CD4-positive, alpha-beta T cell (primary cell): ENCODE measurements around the gene AGPS. TPM values are rescaled to one million over a fixed set of nuclear protein-coding genes. Genes with fewer than 3 reads are reported as not detected.

Source experiments
- ATAC-seq: fragments of 200-7000 bp; cut with Tn5 transposase; one replicate; pipeline ENCODE4 v1.10.0; 2022; ENCODE audit warnings: mild to moderate bottlenecking; ENCODE audit not compliant: poor library complexity
- CTCF ChIA-PET: fragments of 350-600 bp; sonication (Branson Sonifier 250); formaldehyde crosslinking; loops from one replicate; lab custom pipeline; 2021; ENCODE audit warnings: antibody characterized with exemption, inconsistent platforms; lab: Charles Lee
- POLR2A ChIA-PET: fragments of 350-600 bp; sonication (Branson Sonifier 250); formaldehyde crosslinking; loops from one replicate; lab custom pipeline; 2021; ENCODE audit warnings: antibody characterized with exemption, inconsistent platforms; lab: Charles Lee
- DNase-seq, 14 experiments: peaks; one replicate each; pipeline ENCODE4 v3.0.0-alpha.2; 2013 to 2020; ENCODE audit warnings: mixed read lengths in 2 of 14
- H3K27ac ChIP-seq, 2 donors: one replicate each; pipeline versions ENCODE4 v1.5.1 to v1.7.0; 2013; ENCODE audit warnings: low read length in 2 of 2, low read depth in 1 of 2, mild to moderate bottlenecking in 1 of 2
- H3K27me3 ChIP-seq, 2 experiments: 1 replicate in 1 of 2; 2 replicates in 1 of 2; pipeline versions ENCODE4 v1.6.1 to v1.7.0; 2013; ENCODE audit warnings: low read length in 2 of 2, control low read depth in 1 of 2, mild to moderate bottlenecking in 1 of 2, moderate library complexity in 1 of 2; ENCODE audit not compliant: insufficient read depth in 2 of 2, control insufficient read depth in 1 of 2
- H3K36me3 ChIP-seq: one replicate; pipeline ENCODE4 v1.6.1; 2013; ENCODE audit warnings: low read length, control low read depth; ENCODE audit not compliant: insufficient read depth
- H3K4me1 ChIP-seq: one replicate; pipeline ENCODE4 v1.6.1; 2013; ENCODE audit warnings: low read length, control low read depth; ENCODE audit not compliant: insufficient read depth
- H3K4me3 ChIP-seq: one replicate; pipeline ENCODE4 v1.5.1; 2013; ENCODE audit warnings: mild to moderate bottlenecking, low read length, moderate library complexity
- H3K9me3 ChIP-seq, 2 experiments: 1 replicate in 1 of 2; 2 replicates in 1 of 2; pipeline versions ENCODE4 v1.6.1 to v1.7.0; 2013; ENCODE audit warnings: low read length in 2 of 2, mild to moderate bottlenecking in 2 of 2, control low read depth in 1 of 2, moderate library complexity in 1 of 2; ENCODE audit not compliant: control insufficient read depth in 1 of 2, insufficient read depth in 1 of 2
- H3K27ac Mint-ChIP-seq: one replicate; pipeline ENCODE4 v1.8.0; 2020; ENCODE audit warnings: mixed read lengths
- H3K27me3 Mint-ChIP-seq: one replicate; pipeline ENCODE4 v1.8.0; 2021; ENCODE audit warnings: mixed read lengths
- H3K36me3 Mint-ChIP-seq: one replicate; pipeline ENCODE4 v1.8.0; 2021; ENCODE audit warnings: low read depth, mixed read lengths
- H3K4me1 Mint-ChIP-seq: one replicate; pipeline ENCODE4 v1.8.0; 2021; ENCODE audit warnings: low read depth, mixed read lengths
- H3K4me3 Mint-ChIP-seq: one replicate; pipeline ENCODE4 v1.8.0; 2020; ENCODE audit warnings: mild to moderate bottlenecking, mixed read lengths
- H3K9me3 Mint-ChIP-seq: one replicate; pipeline ENCODE4 v1.8.0; 2020; ENCODE audit warnings: mixed read lengths
- CTCF ChIP-seq: fragments of 200-600 bp; IDR thresholded peaks from one replicate; pipeline ENCODE4 v1.8.0; 2022; ENCODE audit warnings: antibody characterized with exemption, mild to moderate bottlenecking
- intact Hi-C, 2 experiments: fragments of 100-400 bp; cut with DNase I in 1 of 2; cut with micrococcal nuclease in 1 of 2; formaldehyde crosslinking; loops; one replicate each; pipeline versions ENCODE4 v1.15.1 to v1.9.0; 2023 to 2025; cut with DNase I, micrococcal nuclease
- total RNA-seq, 174 experiments: library from RNA in 2 of 174; stranded (reverse) in 2 of 174; gene quantifications; one replicate each; pipeline ENCODE4 v1.2.3 and lab custom pipeline; 2021 to 2026

AGPS gene
- total RNA-seq, 2 experiments from 2014 or later = 21.5 to 23.9 TPM

GRCh38 chr2:177396703-177397460 lies 4.3 kb downstream of the AGPS start:
- Mint-ChIP-seq H3K27ac (no peak overlapping the region), H3K4me3 (no peak overlapping the region)

DNA sequence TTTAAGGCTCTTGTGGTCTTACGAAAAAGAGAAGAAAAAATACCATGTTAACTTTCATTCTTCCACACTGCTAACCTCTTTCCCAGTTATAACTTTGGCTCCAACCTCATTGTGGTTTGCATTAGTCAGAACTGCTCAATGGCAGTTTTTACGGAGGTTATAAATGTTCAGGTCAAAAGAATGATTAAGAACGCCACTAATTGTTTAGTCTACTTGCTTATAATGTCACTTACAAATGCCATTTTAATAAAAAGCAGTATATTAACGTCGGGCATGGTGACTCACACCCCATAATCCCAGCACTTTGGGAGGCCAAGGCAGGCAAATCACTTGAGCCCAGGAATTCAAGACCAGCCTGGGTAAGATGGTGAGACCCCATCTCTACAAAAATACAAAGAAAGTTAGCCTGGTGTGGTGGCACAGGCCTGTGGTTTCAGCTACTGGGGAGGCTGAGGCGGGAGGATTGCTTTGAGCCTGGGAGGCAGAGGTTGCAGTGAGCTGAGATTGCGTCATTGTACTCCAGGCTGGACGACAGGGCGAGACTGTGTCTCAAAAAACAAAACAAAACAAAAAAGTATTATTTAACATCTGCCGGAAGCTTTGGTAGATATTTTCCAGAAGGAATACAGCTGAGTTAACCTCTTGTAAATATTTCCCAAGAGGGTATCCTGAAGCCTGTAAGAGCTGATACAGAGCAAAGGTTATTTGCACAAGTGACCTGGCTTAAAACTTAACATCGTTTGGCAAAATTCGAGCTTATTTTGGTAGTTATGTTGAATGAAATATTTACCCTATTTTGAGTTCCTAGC lies 5.1 kb downstream of the AGPS start:
- no peaks in the 10 kb centered on the region for H3K27me3 Mint-ChIP-seq
- H3K36me3 Mint-ChIP-seq = peaks cover 13% of the 10 kb centered on the region
- no peaks in the 10 kb centered on the region for H3K9me3 Mint-ChIP-seq
- H3K9me3 ChIP-seq = no peaks in the 10 kb centered on the region
- intact Hi-C loops = loop anchor here in 1 of 2 experiments (10.0 kb wide), 1 partner anchor 133 kb away; the partner anchor contains the start of gene NFE2L2
- ChIA-PET CTCF (no interaction called here), POLR2A (no interaction called here)
- H3K36me3 ChIP-seq = no peaks in the 10 kb centered on the region
- peaks cover 17% of the 10 kb centered on the region for H3K4me1 ChIP-seq
- H3K27ac Mint-ChIP-seq = no peak overlapping the region
- no peak for TF ChIP-seq CTCF
- H3K27ac ChIP-seq = no peak overlapping the region
- no peak for DNase-seq
- no peak overlapping the region for H3K4me3 ChIP-seq
- no peaks in the 10 kb centered on the region for H3K27me3 ChIP-seq
- ATAC-seq = no peak
- no peak overlapping the region for H3K4me3 Mint-ChIP-seq
- H3K4me1 Mint-ChIP-seq = peaks cover 85% of the 10 kb centered on the region

More at GRCh38 chr2:177396703-177397460, 4.3 kb downstream of the AGPS start:
- intact Hi-C loops = loop anchor here in 1 of 2 experiments (10.0 kb wide), 1 partner anchor 132 kb away; the partner anchor contains the start of gene NFE2L2
- TF ChIP-seq CTCF = no peak
- no peak for DNase-seq
- Histone ChIP-seq H3K27ac (no peak overlapping the region), H3K4me3 (no peak overlapping the region), H3K9me3 (no peaks in the 10 kb centered on the region), H3K27me3 (no peaks in the 10 kb centered on the region), H3K4me1 (peaks cover 23% of the 10 kb centered on the region), H3K36me3 (no peaks in the 10 kb centered on the region)
- Mint-ChIP-seq H3K36me3 (peaks cover 17% of the 10 kb centered on the region), H3K9me3 (no peaks in the 10 kb centered on the region), H3K4me1 (peaks cover 85% of the 10 kb centered on the region), H3K27me3 (no peaks in the 10 kb centered on the region)
- CTCF ChIA-PET = interaction anchor here (1.0 kb wide), 1 partner anchor 232 kb away, joined by 3 read pairs; no protein-coding TSS in a partner anchor
- POLR2A ChIA-PET = no interaction called here
- ATAC-seq = no peak

DNA sequence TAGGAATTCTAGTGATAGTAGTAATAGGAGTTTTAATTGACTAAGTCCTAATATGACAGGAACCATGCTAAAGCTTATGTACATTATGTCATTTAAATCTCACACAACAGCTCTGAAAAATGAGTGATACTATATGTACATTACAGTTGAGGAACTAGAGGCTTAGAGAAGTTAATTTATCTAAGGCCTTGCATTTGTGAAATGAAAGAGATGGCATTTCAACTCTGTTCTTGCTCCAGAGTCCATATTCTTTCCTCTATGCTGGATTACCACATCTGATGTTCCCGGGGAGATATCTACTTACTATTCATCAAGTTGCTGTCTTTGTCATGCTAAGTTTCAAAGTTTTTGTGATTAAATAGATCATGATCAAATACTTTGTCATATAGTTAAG lies 5.7 kb downstream of the AGPS start:
- Histone ChIP-seq H3K9me3 (no peaks in the 10 kb centered on the region), H3K36me3 (no peaks in the 10 kb centered on the region), H3K27ac (no peak overlapping the region), H3K27me3 (no peaks in the 10 kb centered on the region), H3K4me1 (peaks cover 12% of the 10 kb centered on the region), H3K4me3 (no peak overlapping the region)
- no peak for ATAC-seq
- TF ChIP-seq CTCF = no peak
- Mint-ChIP-seq H3K27ac (no peak overlapping the region), H3K4me1 (peaks cover 83% of the 10 kb centered on the region), H3K36me3 (peaks cover 8% of the 10 kb centered on the region), H3K9me3 (no peaks in the 10 kb centered on the region), H3K4me3 (no peak overlapping the region), H3K27me3 (no peaks in the 10 kb centered on the region)
- ChIA-PET POLR2A (no interaction called here), CTCF (no interaction called here)
- no peak for DNase-seq
- intact Hi-C loops = loop anchor here in 1 of 2 experiments (10.0 kb wide), 1 partner anchor 133 kb away; the partner anchor contains the start of gene NFE2L2
